HG03520 (cell line): ENCODE measurements around the gene PELI3.

ENCODE experiments used
- ATAC-seq: cut with Tn5 transposase; IDR thresholded peaks from one replicate; pipeline ENCODE4 v1.9.1; 2021; ENCODE audit warnings: mild to moderate bottlenecking, moderate library complexity; ENCODE audit not compliant: unreplicated experiment

PELI3 gene

GRCh38 chr11:66497206-66497605, 30.5 kb downstream of the PELI3 start:
- no peak for ATAC-seq

GRCh38 chr11:66498506-66498905, 31.8 kb downstream of the PELI3 start:
- no peak for ATAC-seq

GRCh38 chr11:66505276-66505816, 38.6 kb downstream of the PELI3 start:
- no peak for ATAC-seq

- no peak for ATAC-seq
Measured at GRCh38 chr11:66509131-66509561, 42.4 kb downstream of the PELI3 start.

GRCh38 chr11:66510271-66510989, 43.7 kb downstream of the PELI3 start, which contains the start of gene BBS1:
TSS of gene BBS1 (plus strand) at chr11:66510635. CDS start at chr11:66510660, 25 bp downstream.
- ATAC-seq, result peak; percentile 67

- no peak for ATAC-seq
Measured at GRCh38 chr11:66510990-66511339, 44.3 kb downstream of the PELI3 start.

GRCh38 chr11:66523611-66524010, 56.9 kb downstream of the PELI3 start:
- ATAC-seq, result no peak

GRCh38 chr11:66524304-66525040, 57.8 kb downstream of the PELI3 start:
- ATAC-seq, result no peak
